WTC11 (cell line): ENCODE measurements around the gene KDELR1. TPM values are rescaled to one million over a fixed set of nuclear protein-coding genes. Genes with fewer than 3 reads are reported as not detected.

Experiments used
- ATAC-seq: fragments of 200-7000 bp; cut with Tn5 transposase; 2 replicates; pipeline ENCODE4 v1.10.0; 2021; ENCODE audit warnings: mild to moderate bottlenecking, moderate library complexity
- CTCF ChIA-PET: fragments of 300-600 bp; sonication (Branson Sonifier 250); formaldehyde crosslinking; loops from one replicate; lab custom pipeline; 2021; ENCODE audit warnings: antibody characterized with exemption; lab: Charles Lee
- POLR2A ChIA-PET: fragments of 350-600 bp; sonication (Branson Sonifier 250); formaldehyde crosslinking; loops from one replicate; lab custom pipeline; 2021; ENCODE audit warnings: antibody characterized with exemption; lab: Charles Lee
- DNase-seq: peaks from one replicate; pipeline ENCODE4 v3.0.0; 2021; ENCODE audit warnings: low spot score
- H3K27ac Mint-ChIP-seq: 2 replicates; pipeline ENCODE4 v1.8.0; 2021; ENCODE audit warnings: mixed read lengths
- H3K27me3 Mint-ChIP-seq: 2 replicates; pipeline ENCODE4 v1.8.0; 2021; ENCODE audit warnings: low read depth, mild to moderate bottlenecking, moderate library complexity, mixed read lengths
- H3K36me3 Mint-ChIP-seq: 2 replicates; pipeline ENCODE4 v1.8.0; 2021; ENCODE audit warnings: mixed read lengths
- H3K4me1 Mint-ChIP-seq: 2 replicates; pipeline ENCODE4 v1.8.0; 2022; ENCODE audit warnings: mixed read lengths
- H3K4me3 Mint-ChIP-seq: 2 replicates; pipeline ENCODE4 v1.8.0; 2021; ENCODE audit warnings: mild to moderate bottlenecking, moderate library complexity, mixed read lengths
- H3K9me3 Mint-ChIP-seq: 2 replicates; pipeline ENCODE4 v1.8.0; 2021; ENCODE audit warnings: mixed read lengths
- FOXK1 ChIP-seq: sonication (generic); formaldehyde crosslinking; IDR thresholded peaks from 2 replicates; pipeline ENCODE4 v1.8.0; 2022; ENCODE audit warnings: mild to moderate bottlenecking, moderate library complexity, missing genetic modification reagents
- FOXP1 ChIP-seq: sonication (generic); formaldehyde crosslinking; IDR thresholded peaks from 2 replicates; pipeline ENCODE4 v1.8.0; 2022; ENCODE audit warnings: missing genetic modification reagents, mild to moderate bottlenecking, moderate library complexity, borderline replicate concordance
- IRF2 ChIP-seq: sonication (generic); formaldehyde crosslinking; IDR thresholded peaks from 2 replicates; pipeline ENCODE4 v1.8.0; 2022; ENCODE audit warnings: low read depth, missing genetic modification reagents, borderline replicate concordance
- NR2C2 ChIP-seq: sonication (generic); formaldehyde crosslinking; IDR thresholded peaks from 2 replicates; pipeline ENCODE4 v1.8.0; 2022; ENCODE audit warnings: mild to moderate bottlenecking, missing genetic modification reagents
- NR3C1 ChIP-seq: sonication (generic); formaldehyde crosslinking; conservative IDR thresholded peaks from 2 replicates; pipeline ENCODE4 v1.8.1; 2023; ENCODE audit warnings: low read depth, mild to moderate bottlenecking, missing genetic modification reagents
- PRRX2 ChIP-seq: fragments of 250-450 bp; sonication (Bioruptor Pico); IDR thresholded peaks from 2 replicates; pipeline ENCODE4 v1.8.0; 2021; ENCODE audit warnings: mild to moderate bottlenecking
- TP53 ChIP-seq: sonication (generic); formaldehyde crosslinking; IDR thresholded peaks from 2 replicates; pipeline ENCODE4 v1.8.1; 2023; ENCODE audit warnings: mild to moderate bottlenecking, missing genetic modification reagents
- ZBTB21 ChIP-seq: sonication (generic); formaldehyde crosslinking; IDR thresholded peaks from 2 replicates; pipeline ENCODE4 v1.8.1; 2023; ENCODE audit warnings: mild to moderate bottlenecking, missing genetic modification reagents, borderline replicate concordance
- ZNF121 ChIP-seq: sonication (generic); formaldehyde crosslinking; IDR thresholded peaks from 2 replicates; pipeline ENCODE4 v1.8.0; 2023; ENCODE audit warnings: missing genetic modification reagents
- ZNF219 ChIP-seq: sonication (generic); formaldehyde crosslinking; IDR thresholded peaks from 2 replicates; pipeline ENCODE4 v1.8.0; 2023; ENCODE audit warnings: missing genetic modification reagents, mild to moderate bottlenecking, borderline replicate concordance
- total RNA-seq: library from RNA; stranded (reverse); gene quantifications from 3 replicates; pipeline ENCODE4 v1.2.3, GENCODE V29; 2021
- TF ChIP-seq, protein P1 (sequence below): sonication (generic); formaldehyde crosslinking; IDR thresholded peaks from 2 replicates; pipeline ENCODE4 v1.8.1; 2022; ENCODE audit warnings: mild to moderate bottlenecking, missing genetic modification reagents, moderate library complexity, borderline replicate concordance
- TF ChIP-seq, protein P2 (sequence below): sonication (generic); formaldehyde crosslinking; IDR thresholded peaks from 2 replicates; pipeline ENCODE4 v1.8.0; 2022; ENCODE audit warnings: mild to moderate bottlenecking, missing genetic modification reagents
- TF ChIP-seq, protein P3 (sequence below): sonication (generic); formaldehyde crosslinking; IDR thresholded peaks from 2 replicates; pipeline ENCODE4 v1.8.1; 2023; ENCODE audit warnings: mild to moderate bottlenecking, missing genetic modification reagents, moderate library complexity
- TF ChIP-seq, protein P4 (sequence below): fragments of 200-600 bp; IDR thresholded peaks from 2 replicates; pipeline ENCODE4 v1.8.0; 2022; ENCODE audit warnings: antibody characterized with exemption
- TF ChIP-seq, protein P5 (sequence below): sonication (generic); formaldehyde crosslinking; IDR thresholded peaks from 2 replicates; pipeline ENCODE4 v1.8.1; 2022; ENCODE audit warnings: missing genetic modification reagents, borderline replicate concordance
- TF ChIP-seq, protein P6 (sequence below): sonication (generic); formaldehyde crosslinking; IDR thresholded peaks from 2 replicates; pipeline ENCODE4 v1.8.1; 2023; ENCODE audit warnings: mild to moderate bottlenecking, missing genetic modification reagents
- TF ChIP-seq, protein P7 (sequence below): sonication (generic); formaldehyde crosslinking; IDR thresholded peaks from 2 replicates; pipeline ENCODE4 v1.8.1; 2023; ENCODE audit warnings: mild to moderate bottlenecking, missing genetic modification reagents, borderline replicate concordance
- TF ChIP-seq, protein P8 (sequence below): sonication (generic); formaldehyde crosslinking; IDR thresholded peaks from 2 replicates; pipeline ENCODE4 v1.8.1; 2023; ENCODE audit warnings: mild to moderate bottlenecking, missing genetic modification reagents, moderate library complexity
- TF ChIP-seq, protein P9 (sequence below): sonication (generic); formaldehyde crosslinking; conservative IDR thresholded peaks from 2 replicates; pipeline ENCODE4 v1.8.1; 2022; ENCODE audit warnings: mild to moderate bottlenecking, missing genetic modification reagents

The KDELR1 gene
- total RNA-seq, 1 experiment from 2014 or later: 207 TPM

DNA sequence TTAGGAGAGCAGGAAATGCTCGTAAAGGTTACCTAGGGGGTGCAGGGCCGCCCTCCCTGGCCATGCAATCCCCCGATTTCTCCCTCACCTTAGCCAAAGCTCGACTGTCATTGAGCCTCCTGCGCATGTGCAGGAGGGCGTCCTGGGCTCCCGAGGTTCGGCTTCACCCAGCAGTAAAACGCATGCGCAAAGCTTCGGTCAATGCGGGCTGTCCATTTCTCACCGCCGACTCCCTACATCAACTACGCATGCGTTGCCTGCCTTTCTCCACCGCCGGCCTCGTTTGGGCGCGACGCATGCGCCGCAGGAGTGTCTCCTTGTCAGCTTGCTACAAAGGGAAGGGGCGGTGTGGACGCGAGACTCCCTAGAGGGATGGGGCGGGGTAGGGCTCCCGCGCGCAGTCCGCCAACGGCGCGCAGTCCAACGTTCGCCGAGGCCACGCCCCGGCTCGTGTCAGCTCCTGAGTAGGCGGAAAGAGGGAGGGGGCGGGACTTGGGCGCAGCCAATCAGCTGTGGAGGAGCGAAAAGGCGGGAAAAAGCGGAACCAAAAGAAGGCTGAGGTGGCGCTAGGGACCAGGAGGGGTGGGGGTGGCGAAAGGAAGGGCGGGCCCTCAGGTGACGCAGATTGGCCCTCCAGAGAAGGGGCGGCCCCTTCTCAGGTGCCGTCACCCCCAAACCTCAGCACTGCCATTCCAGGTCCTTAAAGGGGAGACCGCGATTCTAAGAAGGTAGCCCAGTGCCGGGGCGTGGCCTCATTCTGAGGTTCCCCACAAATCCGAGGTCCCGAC, 27.3 kb downstream of the KDELR1 start, which contains the start of the genes SYNGR4 and TMEM143 (continued):
- TF ChIP-seq, protein P1, sequence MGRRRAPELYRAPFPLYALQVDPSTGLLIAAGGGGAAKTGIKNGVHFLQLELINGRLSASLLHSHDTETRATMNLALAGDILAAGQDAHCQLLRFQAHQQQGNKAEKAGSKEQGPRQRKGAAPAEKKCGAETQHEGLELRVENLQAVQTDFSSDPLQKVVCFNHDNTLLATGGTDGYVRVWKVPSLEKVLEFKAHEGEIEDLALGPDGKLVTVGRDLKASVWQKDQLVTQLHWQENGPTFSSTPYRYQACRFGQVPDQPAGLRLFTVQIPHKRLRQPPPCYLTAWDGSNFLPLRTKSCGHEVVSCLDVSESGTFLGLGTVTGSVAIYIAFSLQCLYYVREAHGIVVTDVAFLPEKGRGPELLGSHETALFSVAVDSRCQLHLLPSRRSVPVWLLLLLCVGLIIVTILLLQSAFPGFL (CRISPR knock-in tag): no peak
- TF ChIP-seq FOXK1 (CRISPR knock-in tag): peak; percentile 79
- TF ChIP-seq, protein P2, sequence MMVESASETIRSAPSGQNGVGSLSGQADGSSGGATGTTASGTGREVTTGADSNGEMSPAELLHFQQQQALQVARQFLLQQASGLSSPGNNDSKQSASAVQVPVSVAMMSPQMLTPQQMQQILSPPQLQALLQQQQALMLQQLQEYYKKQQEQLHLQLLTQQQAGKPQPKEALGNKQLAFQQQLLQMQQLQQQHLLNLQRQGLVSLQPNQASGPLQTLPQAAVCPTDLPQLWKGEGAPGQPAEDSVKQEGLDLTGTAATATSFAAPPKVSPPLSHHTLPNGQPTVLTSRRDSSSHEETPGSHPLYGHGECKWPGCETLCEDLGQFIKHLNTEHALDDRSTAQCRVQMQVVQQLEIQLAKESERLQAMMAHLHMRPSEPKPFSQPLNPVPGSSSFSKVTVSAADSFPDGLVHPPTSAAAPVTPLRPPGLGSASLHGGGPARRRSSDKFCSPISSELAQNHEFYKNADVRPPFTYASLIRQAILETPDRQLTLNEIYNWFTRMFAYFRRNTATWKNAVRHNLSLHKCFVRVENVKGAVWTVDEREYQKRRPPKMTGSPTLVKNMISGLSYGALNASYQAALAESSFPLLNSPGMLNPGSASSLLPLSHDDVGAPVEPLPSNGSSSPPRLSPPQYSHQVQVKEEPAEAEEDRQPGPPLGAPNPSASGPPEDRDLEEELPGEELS (CRISPR knock-in tag): no peak
- no peak for TF ChIP-seq IRF2
- TF ChIP-seq NR3C1 (CRISPR knock-in tag): no peak
- TF ChIP-seq TP53 (CRISPR knock-in tag): 0 out of 2 replicates have a peak, but pooled peaks have one; percentile 46
- TF ChIP-seq, protein P3, sequence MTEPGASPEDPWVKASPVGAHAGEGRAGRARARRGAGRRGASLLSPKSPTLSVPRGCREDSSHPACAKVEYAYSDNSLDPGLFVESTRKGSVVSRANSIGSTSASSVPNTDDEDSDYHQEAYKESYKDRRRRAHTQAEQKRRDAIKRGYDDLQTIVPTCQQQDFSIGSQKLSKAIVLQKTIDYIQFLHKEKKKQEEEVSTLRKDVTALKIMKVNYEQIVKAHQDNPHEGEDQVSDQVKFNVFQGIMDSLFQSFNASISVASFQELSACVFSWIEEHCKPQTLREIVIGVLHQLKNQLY (CRISPR knock-in tag): no peak
- TF ChIP-seq ZNF121: no peak
- TF ChIP-seq, protein P4, sequence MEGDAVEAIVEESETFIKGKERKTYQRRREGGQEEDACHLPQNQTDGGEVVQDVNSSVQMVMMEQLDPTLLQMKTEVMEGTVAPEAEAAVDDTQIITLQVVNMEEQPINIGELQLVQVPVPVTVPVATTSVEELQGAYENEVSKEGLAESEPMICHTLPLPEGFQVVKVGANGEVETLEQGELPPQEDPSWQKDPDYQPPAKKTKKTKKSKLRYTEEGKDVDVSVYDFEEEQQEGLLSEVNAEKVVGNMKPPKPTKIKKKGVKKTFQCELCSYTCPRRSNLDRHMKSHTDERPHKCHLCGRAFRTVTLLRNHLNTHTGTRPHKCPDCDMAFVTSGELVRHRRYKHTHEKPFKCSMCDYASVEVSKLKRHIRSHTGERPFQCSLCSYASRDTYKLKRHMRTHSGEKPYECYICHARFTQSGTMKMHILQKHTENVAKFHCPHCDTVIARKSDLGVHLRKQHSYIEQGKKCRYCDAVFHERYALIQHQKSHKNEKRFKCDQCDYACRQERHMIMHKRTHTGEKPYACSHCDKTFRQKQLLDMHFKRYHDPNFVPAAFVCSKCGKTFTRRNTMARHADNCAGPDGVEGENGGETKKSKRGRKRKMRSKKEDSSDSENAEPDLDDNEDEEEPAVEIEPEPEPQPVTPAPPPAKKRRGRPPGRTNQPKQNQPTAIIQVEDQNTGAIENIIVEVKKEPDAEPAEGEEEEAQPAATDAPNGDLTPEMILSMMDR: no peak
- TF ChIP-seq, protein P5, sequence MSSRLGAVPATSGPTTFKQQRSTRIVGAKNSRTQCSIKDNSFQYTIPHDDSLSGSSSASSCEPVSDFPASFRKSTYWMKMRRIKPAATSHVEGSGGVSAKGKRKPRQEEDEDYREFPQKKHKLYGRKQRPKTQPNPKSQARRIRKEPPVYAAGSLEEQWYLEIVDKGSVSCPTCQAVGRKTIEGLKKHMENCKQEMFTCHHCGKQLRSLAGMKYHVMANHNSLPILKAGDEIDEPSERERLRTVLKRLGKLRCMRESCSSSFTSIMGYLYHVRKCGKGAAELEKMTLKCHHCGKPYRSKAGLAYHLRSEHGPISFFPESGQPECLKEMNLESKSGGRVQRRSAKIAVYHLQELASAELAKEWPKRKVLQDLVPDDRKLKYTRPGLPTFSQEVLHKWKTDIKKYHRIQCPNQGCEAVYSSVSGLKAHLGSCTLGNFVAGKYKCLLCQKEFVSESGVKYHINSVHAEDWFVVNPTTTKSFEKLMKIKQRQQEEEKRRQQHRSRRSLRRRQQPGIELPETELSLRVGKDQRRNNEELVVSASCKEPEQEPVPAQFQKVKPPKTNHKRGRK: no peak
- TF ChIP-seq ZNF219 (CRISPR knock-in tag): no peak
- TF ChIP-seq NR2C2 (CRISPR knock-in tag): no peak
- no peak for TF ChIP-seq PRRX2 (CRISPR knock-in tag)
- peak; percentile 63; the same call in 1 of the 2 replicates for TF ChIP-seq ZBTB21 (CRISPR knock-in tag)

DNA sequence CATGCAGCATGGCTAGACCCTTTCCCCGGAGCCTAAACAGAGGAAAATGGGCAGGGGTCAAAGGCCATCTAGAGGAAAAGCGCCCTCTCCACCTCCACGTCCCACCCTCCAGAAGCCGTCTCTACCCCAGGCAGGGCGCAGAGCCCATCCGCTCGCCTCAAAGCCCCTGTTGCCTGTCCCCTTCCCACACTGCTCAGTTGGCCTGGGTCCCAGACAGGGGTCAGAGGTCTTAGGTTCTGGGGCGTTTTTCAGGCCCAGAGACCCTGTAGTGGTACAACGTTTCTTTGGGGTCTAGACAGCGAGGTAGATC, 27.9 kb downstream of the KDELR1 start:
- peaks cover 8% of the 10 kb centered on the region for H3K36me3 Mint-ChIP-seq
- DNase-seq: no peak
- POLR2A ChIA-PET: interaction anchor here (0.6 to 2.1 kb wide), 11 partner anchors 12 to 537 kb away, joined by 3 to 15 read pairs (median 5); partner anchors contain the start of genes EMP3, KDELR1 and NUCB1
- peak overlapping the region; percentile 97 for H3K27ac Mint-ChIP-seq
- H3K4me3 Mint-ChIP-seq: peak overlapping the region; percentile 81
- CTCF ChIA-PET: interaction anchor here (0.6 to 4.8 kb wide), 27 partner anchors 10 to 294 kb away, joined by 3 to 80 read pairs (median 6); partner anchors contain the start of genes GRIN2D, GRWD1 and KDELR1
- peaks cover 15% of the 10 kb centered on the region for H3K27me3 Mint-ChIP-seq
- H3K9me3 Mint-ChIP-seq: no peaks in the 10 kb centered on the region
- ATAC-seq: peak; percentile 14
- peaks cover 9% of the 10 kb centered on the region for H3K4me1 Mint-ChIP-seq
- TF ChIP-seq, protein P6, sequence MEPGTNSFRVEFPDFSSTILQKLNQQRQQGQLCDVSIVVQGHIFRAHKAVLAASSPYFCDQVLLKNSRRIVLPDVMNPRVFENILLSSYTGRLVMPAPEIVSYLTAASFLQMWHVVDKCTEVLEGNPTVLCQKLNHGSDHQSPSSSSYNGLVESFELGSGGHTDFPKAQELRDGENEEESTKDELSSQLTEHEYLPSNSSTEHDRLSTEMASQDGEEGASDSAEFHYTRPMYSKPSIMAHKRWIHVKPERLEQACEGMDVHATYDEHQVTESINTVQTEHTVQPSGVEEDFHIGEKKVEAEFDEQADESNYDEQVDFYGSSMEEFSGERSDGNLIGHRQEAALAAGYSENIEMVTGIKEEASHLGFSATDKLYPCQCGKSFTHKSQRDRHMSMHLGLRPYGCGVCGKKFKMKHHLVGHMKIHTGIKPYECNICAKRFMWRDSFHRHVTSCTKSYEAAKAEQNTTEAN: no peak
- TF ChIP-seq, protein P7, sequence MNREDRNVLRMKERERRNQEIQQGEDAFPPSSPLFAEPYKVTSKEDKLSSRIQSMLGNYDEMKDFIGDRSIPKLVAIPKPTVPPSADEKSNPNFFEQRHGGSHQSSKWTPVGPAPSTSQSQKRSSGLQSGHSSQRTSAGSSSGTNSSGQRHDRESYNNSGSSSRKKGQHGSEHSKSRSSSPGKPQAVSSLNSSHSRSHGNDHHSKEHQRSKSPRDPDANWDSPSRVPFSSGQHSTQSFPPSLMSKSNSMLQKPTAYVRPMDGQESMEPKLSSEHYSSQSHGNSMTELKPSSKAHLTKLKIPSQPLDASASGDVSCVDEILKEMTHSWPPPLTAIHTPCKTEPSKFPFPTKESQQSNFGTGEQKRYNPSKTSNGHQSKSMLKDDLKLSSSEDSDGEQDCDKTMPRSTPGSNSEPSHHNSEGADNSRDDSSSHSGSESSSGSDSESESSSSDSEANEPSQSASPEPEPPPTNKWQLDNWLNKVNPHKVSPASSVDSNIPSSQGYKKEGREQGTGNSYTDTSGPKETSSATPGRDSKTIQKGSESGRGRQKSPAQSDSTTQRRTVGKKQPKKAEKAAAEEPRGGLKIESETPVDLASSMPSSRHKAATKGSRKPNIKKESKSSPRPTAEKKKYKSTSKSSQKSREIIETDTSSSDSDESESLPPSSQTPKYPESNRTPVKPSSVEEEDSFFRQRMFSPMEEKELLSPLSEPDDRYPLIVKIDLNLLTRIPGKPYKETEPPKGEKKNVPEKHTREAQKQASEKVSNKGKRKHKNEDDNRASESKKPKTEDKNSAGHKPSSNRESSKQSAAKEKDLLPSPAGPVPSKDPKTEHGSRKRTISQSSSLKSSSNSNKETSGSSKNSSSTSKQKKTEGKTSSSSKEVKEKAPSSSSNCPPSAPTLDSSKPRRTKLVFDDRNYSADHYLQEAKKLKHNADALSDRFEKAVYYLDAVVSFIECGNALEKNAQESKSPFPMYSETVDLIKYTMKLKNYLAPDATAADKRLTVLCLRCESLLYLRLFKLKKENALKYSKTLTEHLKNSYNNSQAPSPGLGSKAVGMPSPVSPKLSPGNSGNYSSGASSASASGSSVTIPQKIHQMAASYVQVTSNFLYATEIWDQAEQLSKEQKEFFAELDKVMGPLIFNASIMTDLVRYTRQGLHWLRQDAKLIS (CRISPR knock-in tag): no peak
- TF ChIP-seq FOXP1 (CRISPR knock-in tag) (no peak), NR2C2 (CRISPR knock-in tag) (no peak)
- TF ChIP-seq, protein P8, sequence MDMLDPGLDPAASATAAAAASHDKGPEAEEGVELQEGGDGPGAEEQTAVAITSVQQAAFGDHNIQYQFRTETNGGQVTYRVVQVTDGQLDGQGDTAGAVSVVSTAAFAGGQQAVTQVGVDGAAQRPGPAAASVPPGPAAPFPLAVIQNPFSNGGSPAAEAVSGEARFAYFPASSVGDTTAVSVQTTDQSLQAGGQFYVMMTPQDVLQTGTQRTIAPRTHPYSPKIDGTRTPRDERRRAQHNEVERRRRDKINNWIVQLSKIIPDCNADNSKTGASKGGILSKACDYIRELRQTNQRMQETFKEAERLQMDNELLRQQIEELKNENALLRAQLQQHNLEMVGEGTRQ (CRISPR knock-in tag): 0 out of 2 replicates have a peak, but pooled peaks have one; percentile 49
- TF ChIP-seq, protein P9, sequence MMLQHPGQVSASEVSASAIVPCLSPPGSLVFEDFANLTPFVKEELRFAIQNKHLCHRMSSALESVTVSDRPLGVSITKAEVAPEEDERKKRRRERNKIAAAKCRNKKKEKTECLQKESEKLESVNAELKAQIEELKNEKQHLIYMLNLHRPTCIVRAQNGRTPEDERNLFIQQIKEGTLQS (CRISPR knock-in tag): no peak
